ENCODE data around the gene NTF3.
"Not testable (repeated sequence)": the region's sequence is repeated elsewhere in the genome, so short reads cannot be mapped to it uniquely, and the experiment has no call there.

NTF3 gene

DNA sequence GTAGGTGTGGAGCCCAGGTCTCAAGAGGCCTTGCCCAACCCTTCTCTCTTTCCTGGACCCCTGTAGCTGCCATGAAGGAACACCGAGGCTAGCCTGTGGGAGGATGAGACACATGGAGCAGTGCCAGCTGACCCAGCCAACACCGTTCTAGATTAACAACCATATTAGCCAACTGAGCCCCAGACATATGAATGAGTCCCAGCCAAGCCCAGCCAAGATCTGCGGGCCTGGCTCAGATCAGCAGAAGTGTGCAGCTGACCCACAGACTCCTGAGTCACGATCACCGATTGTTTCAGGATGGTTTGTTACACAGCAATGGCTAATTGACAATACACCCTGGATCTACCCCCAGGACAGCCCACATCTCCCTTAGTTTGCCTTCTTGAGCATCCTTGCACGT lies 82.1 kb downstream of the NTF3 start:
- no peak for DNase-seq

DNA sequence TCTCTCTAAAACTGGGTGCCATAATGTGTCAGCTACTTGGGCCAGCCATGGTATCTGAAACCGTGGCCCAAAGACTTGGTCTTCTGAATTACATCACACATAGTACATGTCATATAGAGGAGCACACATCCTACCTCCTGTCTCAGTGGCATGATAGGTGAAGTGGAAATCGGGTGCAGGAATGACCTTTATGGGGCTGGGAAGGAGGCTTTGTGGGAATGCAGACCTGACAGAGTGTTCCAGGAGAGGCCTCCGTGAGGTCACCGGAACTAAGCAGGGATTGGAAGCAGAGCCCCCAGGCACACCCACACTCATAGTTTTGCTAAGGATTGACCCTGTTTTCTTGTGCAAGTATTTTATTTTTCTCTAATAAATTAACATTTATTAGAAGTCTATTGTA lies 82.6 kb downstream of the NTF3 start:
- no peak for DNase-seq

DNA sequence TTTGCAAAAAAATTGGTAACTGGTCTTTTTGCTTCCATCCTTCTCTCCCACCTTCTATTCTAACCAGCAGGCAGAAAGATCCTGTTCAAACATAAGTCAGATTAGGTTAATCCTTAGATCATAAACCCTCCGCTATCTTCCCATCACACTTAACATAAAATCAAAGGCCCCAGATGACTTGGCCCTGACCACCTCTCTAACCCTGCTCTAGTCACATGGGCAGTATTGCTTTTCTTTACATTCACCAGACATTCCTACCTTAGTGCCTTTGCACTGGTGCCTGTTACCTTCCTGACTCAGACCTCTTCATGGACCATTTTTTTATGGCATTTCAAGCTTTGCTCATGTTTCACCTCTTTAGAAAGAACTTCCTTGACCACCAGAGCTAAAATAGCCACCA lies 83.5 kb downstream of the NTF3 start:
- no peak for DNase-seq

DNA sequence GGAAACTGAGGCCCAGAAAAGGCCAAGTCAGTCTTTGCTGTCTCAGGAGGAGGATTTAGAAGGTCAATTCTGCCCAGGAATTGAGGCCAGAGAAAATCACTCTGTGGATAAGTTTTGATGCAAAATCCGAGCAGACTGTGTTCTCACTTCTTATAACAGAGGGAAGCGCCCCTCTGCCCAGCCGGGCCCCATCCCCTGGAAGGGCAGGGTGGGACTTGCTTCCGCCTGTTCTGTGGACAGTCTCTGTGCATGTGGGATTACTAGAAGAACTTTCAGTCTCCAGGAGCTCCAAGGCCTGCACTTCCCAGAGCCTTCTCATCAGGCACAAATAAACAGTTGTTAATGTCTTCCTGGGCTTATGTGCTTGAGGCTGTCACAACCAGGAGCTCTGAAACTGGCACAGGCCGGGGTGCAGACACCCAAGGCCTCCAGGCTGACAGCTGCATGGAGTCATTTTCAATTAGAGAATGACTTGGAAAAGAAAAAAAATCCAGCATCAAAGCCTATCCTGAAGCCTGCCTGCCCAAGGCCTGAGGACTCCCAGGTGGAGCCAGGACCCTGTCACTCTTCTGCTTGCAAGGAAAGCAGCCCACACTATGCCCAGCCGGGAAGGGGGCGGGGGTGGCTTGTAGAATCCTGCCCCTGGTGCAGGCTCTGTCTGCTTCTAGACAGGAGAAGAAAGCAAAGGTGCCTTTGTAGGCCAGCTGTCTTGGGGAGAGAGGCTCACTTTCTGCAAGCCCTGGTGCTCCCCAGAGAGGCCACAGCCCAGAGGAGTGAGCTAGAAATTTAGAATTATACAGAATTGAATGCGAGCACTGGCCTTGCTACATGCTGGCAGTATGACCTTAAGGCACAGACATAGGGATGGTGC lies 84.7 kb downstream of the NTF3 start:
- DNase-seq = no peak

DNA sequence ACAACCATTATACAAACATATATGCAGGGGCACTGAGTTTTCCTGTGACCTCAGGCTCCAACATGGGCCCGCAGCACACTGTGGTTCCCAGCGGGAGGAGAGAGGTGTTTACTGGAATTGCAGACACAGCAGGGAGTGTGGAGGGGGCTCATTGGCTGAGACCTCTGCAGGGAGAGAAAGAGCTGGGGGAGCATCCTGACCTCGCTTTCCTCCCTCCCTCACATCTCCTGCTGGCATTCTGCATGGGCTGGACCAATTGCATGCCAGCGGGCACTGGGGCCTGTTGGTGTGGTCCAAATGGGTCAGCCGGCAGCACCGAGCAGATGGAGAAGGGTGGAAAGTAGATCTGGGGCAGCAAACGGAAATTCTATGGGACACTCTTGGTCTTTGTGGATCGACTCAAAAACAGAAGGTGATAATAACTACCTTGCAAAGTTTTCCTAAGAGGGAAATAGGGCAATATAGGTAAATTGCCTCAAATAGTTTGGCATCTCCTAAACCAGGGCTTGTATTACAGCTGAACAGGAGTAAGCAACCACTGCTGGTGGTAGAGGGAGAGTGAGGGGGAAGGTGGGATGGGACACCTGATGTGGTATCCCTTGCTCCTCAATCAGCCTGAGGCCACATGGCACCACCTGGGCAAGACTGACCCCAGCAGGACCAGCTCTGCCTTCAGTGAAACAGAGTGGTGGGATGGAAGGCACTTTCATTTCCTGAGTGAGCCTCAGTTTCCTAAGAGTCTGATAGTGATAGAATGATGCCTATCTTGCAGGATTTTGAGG lies 86.9 kb downstream of the NTF3 start:
- no peak for DNase-seq

DNA sequence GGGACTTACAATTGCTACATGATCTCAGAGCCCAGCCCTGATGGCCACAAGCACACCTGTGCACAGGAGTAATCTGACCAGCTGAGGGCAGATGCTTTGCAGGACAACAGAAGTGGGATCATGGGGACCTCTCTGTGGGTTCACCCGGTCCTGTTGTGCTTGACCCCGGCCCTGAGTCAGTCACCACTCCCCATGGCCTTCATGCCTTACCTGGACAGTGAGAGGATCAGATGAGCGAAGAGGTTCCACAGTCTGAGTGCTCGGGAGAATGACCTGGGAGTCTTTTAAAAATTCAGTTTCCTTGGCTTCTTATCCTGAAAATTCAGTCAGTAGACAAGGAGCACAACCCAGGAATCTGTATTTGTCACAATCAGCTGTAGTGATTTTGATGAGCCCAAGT lies 88.1 kb downstream of the NTF3 start:
- DNase-seq = no peak

DNA sequence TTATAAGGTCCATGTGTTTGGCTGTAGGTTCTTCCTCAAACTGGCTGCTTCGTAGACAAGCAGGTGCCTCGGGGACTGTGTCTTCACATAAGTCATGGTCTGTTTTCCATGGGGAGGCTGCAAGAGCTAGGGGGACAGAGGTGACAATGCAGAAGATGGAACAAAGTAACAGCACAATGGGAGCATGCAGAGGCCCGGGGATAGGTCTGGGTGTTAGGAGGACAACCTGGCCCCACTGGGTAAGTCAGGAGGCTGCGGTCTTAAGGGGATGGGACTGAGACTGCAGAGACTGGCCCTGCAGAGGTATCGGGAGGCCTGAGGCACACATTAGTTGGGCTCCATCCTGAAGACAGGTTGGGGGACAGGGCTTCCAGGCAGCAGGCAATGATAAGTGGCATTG lies 88.9 kb downstream of the NTF3 start:
- no peak for DNase-seq

DNA sequence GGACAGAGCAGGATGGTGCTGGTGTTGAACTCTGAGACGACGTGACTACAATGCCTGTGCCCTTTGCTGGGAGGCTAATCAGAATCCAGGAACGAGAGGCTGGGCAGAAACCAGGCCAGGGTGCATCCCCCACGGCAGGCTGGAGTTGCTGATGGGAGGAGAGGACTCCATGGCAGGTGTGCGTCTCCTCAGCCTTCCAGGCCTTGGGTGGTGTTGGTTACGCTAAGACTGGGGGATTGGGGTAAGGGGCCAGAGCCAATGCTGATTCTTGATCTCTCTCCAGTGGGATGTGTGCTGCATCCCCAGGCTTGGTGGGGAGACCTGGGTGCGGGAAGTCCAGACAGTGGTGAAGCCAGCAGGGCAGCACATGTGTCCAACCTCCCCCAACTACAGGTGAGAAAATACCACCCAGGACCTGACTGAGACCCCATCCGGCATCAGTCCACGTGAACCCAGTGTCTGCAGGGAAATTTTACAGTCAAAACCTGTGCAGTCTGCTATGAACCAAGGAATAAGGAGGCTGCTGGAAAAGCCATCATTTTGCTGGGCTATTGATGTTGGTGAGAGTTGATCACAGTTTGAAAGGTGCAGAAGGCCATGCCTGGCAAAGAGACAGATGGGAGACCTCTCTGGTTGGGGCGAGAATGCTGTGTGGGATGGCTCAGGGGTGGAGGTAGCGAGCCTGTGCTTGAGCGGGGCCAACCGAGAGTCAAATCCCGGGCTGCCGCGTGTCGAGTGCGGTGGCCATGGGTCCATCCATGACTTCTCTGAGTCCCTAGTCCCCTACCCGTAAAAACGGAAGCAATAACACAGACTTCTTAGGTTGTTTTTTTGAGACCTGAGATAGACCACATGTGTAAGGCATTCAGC lies 89.8 kb downstream of the NTF3 start:
- no peak for DNase-seq

DNA sequence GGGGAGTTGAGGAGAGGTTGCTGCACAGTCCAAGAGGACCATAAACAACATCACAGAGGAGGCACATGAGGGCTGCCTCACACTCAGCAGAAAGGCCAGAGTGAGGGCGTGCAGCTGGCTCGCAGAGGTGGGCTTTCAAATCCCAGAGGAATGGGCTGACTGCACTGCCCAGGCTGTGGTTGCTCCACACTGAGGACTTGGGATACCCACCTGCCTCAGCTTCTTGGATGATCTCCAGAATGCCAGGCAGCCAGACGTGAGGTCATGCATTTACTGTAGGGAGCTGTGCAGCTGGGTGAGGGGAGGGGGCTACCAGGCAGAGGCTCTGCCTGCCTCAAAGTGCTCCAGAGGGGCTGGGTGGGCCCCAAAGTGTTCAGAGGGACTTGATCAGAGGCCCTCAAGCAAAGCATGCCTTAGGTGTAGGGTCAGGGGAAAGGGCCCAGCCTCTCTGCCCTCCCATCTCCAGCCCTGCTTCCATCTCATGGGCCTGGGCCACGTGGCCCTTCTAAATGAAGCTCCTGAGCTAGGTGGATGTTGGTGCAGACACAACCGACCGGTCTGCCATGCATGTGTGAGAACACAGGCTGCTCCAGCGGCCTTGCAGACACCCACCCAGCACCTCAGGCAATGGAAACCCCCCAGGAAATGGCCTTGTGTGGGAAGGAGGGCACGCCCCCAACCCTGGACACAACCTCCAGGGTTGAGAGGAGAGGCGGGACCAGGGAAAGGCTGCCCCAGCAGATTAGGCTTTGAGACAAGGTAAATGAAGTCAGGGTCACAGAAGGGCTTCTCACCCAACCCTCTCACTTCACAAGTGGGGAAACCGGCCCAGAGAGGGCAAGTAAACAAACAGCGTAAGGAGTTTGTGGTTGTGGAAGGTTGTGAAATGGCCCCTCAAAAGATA lies 90.8 kb downstream of the NTF3 start:
- DNase-seq = no peak

DNA sequence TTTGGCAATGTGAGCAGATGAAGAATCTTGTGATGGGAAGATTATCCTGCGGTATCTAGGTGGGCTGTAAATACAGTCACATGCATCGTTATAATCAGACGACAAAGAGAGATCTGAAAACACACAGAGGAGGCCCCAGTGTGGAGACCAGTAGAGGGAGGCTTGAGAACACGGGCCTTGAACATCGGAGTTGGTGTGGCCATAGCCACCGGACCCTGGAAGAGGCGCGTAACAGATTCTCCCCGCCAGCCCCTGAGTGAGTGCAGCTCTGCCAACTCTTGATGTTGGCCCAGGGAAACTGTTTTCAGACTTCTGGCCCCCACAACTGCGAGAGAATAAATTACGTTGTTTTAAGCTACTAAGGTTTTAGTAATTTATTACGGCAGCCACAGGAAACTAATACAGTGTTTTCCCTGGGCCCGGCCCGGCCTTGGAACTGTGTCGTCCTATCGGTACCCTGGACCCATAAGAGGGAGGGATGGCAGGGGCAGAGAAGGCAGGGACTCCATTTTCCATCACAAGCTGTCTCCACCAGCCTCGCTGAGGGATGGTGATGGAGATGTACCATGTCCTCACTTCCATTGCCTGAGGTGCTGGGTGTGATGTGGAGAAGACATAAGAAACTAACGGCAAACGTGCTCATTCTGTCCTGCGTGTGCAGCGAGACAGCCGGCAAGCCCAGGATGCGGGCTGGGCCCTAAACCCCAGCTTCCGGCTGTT lies 91.6 kb downstream of the NTF3 start:
- no peak for DNase-seq

DNA sequence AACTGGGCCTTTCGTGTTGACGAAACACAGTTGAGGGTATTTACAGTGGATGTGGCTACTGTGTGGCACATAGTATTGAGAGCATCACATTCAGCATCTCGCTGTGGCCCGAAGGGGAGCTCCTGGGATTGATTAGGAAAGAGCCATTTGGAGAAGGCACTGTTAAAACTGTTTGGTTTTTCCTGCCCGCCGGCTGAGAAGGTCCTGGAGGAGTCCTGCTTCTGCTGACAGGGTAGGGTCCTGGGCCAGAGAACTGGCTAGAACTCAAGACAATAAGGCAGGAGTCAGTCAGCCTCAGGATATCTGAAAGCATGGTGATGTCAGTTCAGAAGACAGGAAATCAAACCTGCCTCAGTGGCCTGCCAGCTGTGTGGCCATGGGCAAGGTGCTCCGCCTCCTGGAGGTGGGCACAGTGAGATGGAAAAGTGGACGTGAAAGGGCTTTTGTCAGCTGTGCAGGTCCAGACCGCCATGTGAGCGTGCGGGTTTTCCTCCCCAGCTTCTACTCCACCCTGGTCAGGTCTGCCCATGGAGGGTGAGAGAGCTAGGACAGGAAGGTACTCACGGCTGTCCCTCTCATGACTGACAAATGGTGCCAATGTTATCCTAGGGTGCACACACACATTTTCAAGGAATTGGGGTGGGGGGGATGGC lies 92.3 kb downstream of the NTF3 start:
- DNase-seq = no peak

DNA sequence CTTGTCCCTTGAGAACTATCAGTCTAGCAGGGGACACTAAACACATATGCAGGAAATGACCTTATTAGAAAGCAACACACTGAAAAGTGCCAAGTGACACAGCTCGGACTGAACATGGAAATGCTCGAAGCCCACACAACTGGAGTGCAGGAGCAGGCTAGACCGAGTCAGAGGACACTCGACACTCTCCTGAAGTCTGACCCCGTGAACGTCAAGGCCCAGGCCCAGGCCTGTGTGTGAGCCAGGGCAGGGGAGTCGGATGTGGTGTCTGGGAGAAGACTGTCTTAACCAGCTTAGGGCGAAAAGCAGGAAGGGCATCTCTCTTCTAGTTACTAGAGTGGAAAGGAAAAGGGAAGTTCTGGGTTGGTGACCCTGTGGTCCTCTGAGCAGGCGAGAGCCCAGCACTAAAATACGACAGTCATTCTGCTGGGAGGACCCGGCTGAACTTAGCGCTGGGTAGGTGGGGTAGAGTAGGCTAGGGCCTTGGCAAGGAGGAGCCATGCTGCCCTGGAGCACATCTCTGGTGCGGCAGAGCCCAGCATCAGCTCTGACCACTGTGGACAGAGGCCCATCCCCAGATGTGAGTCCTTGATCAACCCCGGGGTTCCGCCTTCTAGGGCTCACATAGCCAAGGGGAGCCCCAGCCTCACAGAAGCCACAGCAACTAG lies 93.0 kb downstream of the NTF3 start:
- DNase-seq = no peak

DNA sequence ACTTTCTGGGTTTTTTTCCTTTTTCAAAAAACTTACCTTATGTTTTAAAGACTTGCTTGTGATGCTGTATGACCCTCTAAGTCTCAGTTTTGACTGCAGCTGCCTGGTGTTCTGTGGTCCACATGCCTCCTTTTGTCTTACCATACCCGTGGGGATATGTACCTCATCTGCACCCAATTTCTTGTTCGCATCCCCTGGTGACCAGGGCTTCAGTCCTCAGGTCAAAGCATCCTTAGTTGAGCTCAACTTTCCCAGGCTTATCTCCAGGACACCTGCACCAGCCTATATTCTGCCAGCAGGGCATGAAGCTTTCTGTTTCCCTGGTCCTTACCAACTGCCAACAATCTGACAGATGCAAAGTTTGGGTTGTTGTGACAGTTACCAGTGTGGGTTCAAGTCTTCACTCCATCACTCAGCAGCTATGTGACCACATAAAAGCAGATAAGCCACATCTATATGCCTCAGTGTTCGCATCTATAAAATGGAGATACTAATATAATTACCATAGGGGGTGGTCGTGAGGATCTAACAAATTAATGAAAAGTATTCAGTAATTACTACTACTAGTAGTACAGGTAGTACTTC lies 94.0 kb downstream of the NTF3 start:
- no peak for DNase-seq

DNA sequence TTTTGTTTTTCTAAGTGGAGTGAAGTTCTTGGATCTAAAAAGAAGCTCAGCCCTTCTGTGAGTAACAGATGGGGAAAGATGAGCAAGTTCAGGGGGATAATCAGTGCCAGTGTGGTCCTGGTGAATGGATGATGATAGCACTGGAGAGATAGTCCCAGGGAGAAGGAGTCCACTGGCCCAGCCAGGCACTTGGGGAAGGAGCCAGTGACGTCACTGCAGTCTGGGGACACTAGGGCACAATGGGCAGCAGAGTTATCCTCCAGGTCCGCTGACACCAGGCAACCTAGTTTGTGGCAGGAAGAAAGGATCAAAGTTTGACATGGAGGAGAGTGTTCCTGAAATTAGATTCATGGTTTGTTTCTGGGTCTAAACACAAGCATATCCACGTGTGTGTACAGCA lies 101.5 kb downstream of the NTF3 start:
- DNase-seq = no peak

DNA sequence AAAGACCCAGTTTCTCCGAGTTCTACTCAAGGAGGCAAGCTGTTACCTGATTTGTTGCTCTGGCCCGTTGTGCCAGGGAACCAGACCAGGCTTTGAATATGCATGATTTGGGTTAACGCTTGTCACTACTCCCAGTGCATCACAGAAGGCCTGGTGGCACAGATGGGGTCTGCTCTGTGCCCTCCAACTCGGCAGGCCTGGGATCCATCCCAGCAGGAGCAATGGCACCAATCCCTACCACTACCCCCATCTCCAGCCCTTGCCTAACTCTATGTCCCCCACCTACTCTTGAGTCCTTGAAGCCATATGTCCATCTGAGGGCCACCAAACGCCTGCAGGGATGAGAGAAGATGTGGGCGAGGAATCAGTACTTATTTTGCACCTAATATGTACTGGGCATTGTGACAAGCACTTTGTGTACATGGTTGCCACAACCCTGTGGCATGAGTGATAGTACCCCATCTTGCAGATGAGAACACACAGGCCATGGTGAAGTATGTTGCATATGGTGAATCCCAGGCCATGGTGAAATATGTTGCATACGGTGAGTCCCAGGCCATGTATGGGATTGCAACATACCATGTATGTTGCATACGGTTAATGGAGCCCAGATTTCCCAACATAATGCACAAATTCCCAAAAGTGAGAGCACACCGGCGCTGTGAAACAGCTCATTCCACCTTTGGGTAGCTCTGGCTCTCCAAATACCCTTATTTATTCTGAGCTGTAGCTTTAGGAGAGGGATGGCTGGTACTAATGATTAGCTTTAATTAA lies 102.7 kb downstream of the NTF3 start:
- DNase-seq = no peak

DNA sequence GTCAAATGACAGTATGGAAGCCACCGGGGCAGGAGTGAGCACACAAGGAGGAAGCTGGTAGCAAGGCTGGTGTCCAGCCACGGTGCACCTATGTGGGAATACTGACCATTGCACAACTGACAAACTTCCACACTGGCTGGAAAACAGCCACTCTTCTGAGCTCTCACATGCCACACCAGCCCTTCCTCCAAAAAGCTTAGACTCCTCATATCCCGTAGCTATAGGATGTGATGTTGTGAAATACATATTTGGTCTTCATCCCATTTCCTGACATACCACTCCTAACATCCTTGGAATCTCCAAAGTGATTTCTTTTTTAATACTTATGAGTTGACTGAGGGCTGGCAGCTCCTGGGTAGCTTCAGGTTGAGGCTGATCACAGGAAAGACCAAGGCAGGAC lies 103.6 kb downstream of the NTF3 start:
- DNase-seq = no peak

DNA sequence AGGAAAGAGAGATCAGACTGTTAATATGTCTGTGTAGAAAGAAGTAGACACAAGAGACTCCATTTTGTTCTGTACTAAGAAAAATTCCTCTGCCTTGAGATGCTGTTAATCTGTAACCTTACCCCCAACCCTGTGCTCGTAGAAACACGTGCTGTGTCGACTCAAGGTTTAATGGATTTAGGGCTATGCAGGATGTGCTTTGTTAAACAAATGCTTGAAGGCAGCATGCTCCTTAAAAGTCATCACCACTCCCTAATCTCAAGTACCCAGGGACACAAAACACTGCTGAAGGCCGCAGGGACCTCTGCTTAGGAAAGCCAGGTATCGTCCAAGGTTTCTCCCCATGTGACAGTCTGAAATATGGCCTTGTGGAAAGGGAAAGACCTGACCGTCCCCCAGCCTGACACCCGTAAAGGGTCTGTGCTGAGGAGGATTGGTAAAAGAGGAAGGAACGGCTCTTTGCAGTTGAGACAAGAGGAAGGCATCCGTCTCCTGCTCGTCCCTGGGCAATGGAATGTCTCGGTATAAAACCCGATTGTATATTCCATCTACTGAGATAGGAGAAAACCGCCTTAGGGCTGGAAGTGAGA lies 105.2 kb downstream of the NTF3 start:
- not testable (repeated sequence) for DNase-seq

DNA sequence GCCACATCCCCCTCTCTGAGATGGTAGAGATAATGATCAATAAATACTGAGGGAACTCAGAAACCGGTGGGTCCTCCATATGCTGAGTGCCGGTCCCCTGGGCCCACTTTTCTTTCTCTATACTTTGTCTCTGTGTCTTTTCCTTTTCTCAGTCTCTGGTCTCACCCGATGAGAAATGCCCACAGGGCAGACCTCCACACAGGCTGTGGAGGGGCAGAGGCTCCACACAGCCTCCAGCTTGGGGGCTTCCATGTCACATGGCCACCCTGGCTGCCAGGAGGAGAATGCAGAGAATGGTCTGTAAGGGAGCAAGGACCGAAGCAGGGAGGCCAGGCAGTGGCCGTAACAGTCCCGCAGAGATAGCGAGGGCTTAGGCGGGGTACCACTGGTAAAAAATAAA lies 105.9 kb downstream of the NTF3 start:
- no peak for DNase-seq
